GM21423 (cell line): ENCODE results near the gene TYW1B.
"Not testable (repeated sequence)": the region's sequence is repeated elsewhere in the genome, so short reads cannot be mapped to it uniquely, and the experiment has no call there.

Experiments used
- ATAC-seq: cut with Tn5 transposase; IDR thresholded peaks from one replicate; pipeline ENCODE4 v1.9.1; 2021; ENCODE audit warnings: mild to moderate bottlenecking, moderate library complexity; ENCODE audit not compliant: unreplicated experiment

Gene TYW1B

GRCh38 chr7:72580142-72580770 lies 247.7 kb downstream of the TYW1B start:
- ATAC-seq, result not testable (repeated sequence)

GRCh38 chr7:72577107-72577506 lies 250.9 kb downstream of the TYW1B start:
- ATAC-seq, result no peak

- ATAC-seq, result not testable (repeated sequence)
Measured at GRCh38 chr7:72561988-72562387, 266.0 kb downstream of the TYW1B start.

- ATAC-seq, result not testable (repeated sequence)
Measured at GRCh38 chr7:72559546-72559945, 268.5 kb downstream of the TYW1B start.

GRCh38 chr7:72556733-72557132 lies 271.3 kb downstream of the TYW1B start:
- not testable (repeated sequence) for ATAC-seq

GRCh38 chr7:72555238-72555637 lies 272.8 kb downstream of the TYW1B start:
- ATAC-seq, result not testable (repeated sequence)

- not testable (repeated sequence) for ATAC-seq
Measured at GRCh38 chr7:72554401-72554800, 273.6 kb downstream of the TYW1B start.

- not testable (repeated sequence) for ATAC-seq
Measured at GRCh38 chr7:72550454-72550853, 277.5 kb downstream of the TYW1B start.

- not testable (repeated sequence) for ATAC-seq
Measured at GRCh38 chr7:72546586-72547237, 281.3 kb downstream of the TYW1B start.

- not testable (repeated sequence) for ATAC-seq
Measured at GRCh38 chr7:72544531-72544930, 283.5 kb downstream of the TYW1B start.

GRCh38 chr7:72540923-72541322 lies 287.1 kb downstream of the TYW1B start:
- ATAC-seq, result no peak

GRCh38 chr7:72540106-72540611 lies 287.8 kb downstream of the TYW1B start:
- no peak for ATAC-seq

GRCh38 chr7:72539702-72540101 lies 288.3 kb downstream of the TYW1B start:
- no peak for ATAC-seq

GRCh38 chr7:72538856-72539255 lies 289.1 kb downstream of the TYW1B start:
- ATAC-seq, result no peak

- ATAC-seq, result no peak
Measured at GRCh38 chr7:72538147-72538546, 289.9 kb downstream of the TYW1B start.

- ATAC-seq, result not testable (repeated sequence)
Measured at GRCh38 chr7:72536038-72536437, 292.0 kb downstream of the TYW1B start.

- ATAC-seq, result not testable (repeated sequence)
Measured at GRCh38 chr7:72531048-72531447, 297.0 kb downstream of the TYW1B start.
